WTC11 (cell line): Measurements from ENCODE around the gene CCP110. TPM values are rescaled to one million over a fixed set of nuclear protein-coding genes. Genes with fewer than 3 reads are reported as not detected.

ENCODE experiments used
- ATAC-seq: fragments of 200-7000 bp; cut with Tn5 transposase; 2 replicates; pipeline ENCODE4 v1.10.0; 2021; ENCODE audit warnings: mild to moderate bottlenecking, moderate library complexity
- CTCF ChIA-PET: fragments of 300-600 bp; sonication (Branson Sonifier 250); formaldehyde crosslinking; loops from one replicate; lab custom pipeline; 2021; ENCODE audit warnings: antibody characterized with exemption; lab: Charles Lee
- POLR2A ChIA-PET: fragments of 350-600 bp; sonication (Branson Sonifier 250); formaldehyde crosslinking; loops from one replicate; lab custom pipeline; 2021; ENCODE audit warnings: antibody characterized with exemption; lab: Charles Lee
- DNase-seq: peaks from one replicate; pipeline ENCODE4 v3.0.0; 2021; ENCODE audit warnings: low spot score
- H3K27ac Mint-ChIP-seq: 2 replicates; pipeline ENCODE4 v1.8.0; 2021; ENCODE audit warnings: mixed read lengths
- H3K27me3 Mint-ChIP-seq: 2 replicates; pipeline ENCODE4 v1.8.0; 2021; ENCODE audit warnings: low read depth, mild to moderate bottlenecking, moderate library complexity, mixed read lengths
- H3K36me3 Mint-ChIP-seq: 2 replicates; pipeline ENCODE4 v1.8.0; 2021; ENCODE audit warnings: mixed read lengths
- H3K4me1 Mint-ChIP-seq: 2 replicates; pipeline ENCODE4 v1.8.0; 2022; ENCODE audit warnings: mixed read lengths
- H3K4me3 Mint-ChIP-seq: 2 replicates; pipeline ENCODE4 v1.8.0; 2021; ENCODE audit warnings: mild to moderate bottlenecking, moderate library complexity, mixed read lengths
- H3K9me3 Mint-ChIP-seq: 2 replicates; pipeline ENCODE4 v1.8.0; 2021; ENCODE audit warnings: mixed read lengths
- ARID4B ChIP-seq: sonication (generic); formaldehyde crosslinking; IDR thresholded peaks from 2 replicates; pipeline ENCODE4 v1.8.0; 2023; ENCODE audit warnings: missing genetic modification reagents, mild to moderate bottlenecking, borderline replicate concordance
- CBFB ChIP-seq: sonication (generic); formaldehyde crosslinking; IDR thresholded peaks from 2 replicates; pipeline ENCODE4 v1.8.1; 2022; ENCODE audit warnings: mild to moderate bottlenecking, low read depth, missing genetic modification reagents
- CREM ChIP-seq: sonication (generic); formaldehyde crosslinking; IDR thresholded peaks from 2 replicates; pipeline ENCODE4 v1.8.1; 2022; ENCODE audit warnings: mild to moderate bottlenecking, missing genetic modification reagents, moderate library complexity
- ETV6 ChIP-seq: sonication (generic); formaldehyde crosslinking; IDR thresholded peaks from 2 replicates; pipeline ENCODE4 v1.8.1; 2022; ENCODE audit warnings: mild to moderate bottlenecking, missing genetic modification reagents
- GRHL2 ChIP-seq: fragments of 250-450 bp; sonication (Bioruptor Pico); IDR thresholded peaks from 2 replicates; pipeline ENCODE4 v1.8.0; 2022; ENCODE audit warnings: mild to moderate bottlenecking, moderate library complexity; ENCODE audit not compliant: insufficient replicate concordance, severe bottlenecking
- MYBL2 ChIP-seq: sonication (generic); formaldehyde crosslinking; IDR thresholded peaks from 2 replicates; pipeline ENCODE4 v1.8.1; 2023; ENCODE audit warnings: mild to moderate bottlenecking, moderate library complexity, missing genetic modification reagents
- NR3C1 ChIP-seq: sonication (generic); formaldehyde crosslinking; conservative IDR thresholded peaks from 2 replicates; pipeline ENCODE4 v1.8.1; 2023; ENCODE audit warnings: low read depth, mild to moderate bottlenecking, missing genetic modification reagents
- RORB ChIP-seq: fragments of 250-450 bp; sonication (Bioruptor Pico); IDR thresholded peaks from 2 replicates; pipeline ENCODE4 v1.9.0; 2021; ENCODE audit warnings: mild to moderate bottlenecking
- SMAD3 ChIP-seq: sonication (generic); formaldehyde crosslinking; IDR thresholded peaks from 2 replicates; pipeline ENCODE4 v1.8.0; 2022; ENCODE audit warnings: missing genetic modification reagents, mild to moderate bottlenecking, borderline replicate concordance
- USF1 ChIP-seq: sonication (generic); formaldehyde crosslinking; IDR thresholded peaks from 2 replicates; pipeline ENCODE4 v1.8.0; 2022; ENCODE audit warnings: mild to moderate bottlenecking, missing genetic modification reagents
- ZNF138 ChIP-seq: sonication (generic); formaldehyde crosslinking; conservative IDR thresholded peaks from 2 replicates; pipeline ENCODE4 v1.8.1; 2022; ENCODE audit warnings: mild to moderate bottlenecking, moderate library complexity, missing genetic modification reagents
- ZNF317 ChIP-seq: sonication (generic); formaldehyde crosslinking; IDR thresholded peaks from 2 replicates; pipeline ENCODE4 v1.8.1; 2023; ENCODE audit warnings: low read depth, mild to moderate bottlenecking, moderate library complexity, missing genetic modification reagents, borderline replicate concordance
- total RNA-seq: library from RNA; stranded (reverse); gene quantifications from 3 replicates; pipeline ENCODE4 v1.2.3, GENCODE V29; 2021
- TF ChIP-seq, protein P1 (sequence below): fragments of 250-450 bp; sonication (Bioruptor Pico); IDR thresholded peaks from 2 replicates; pipeline ENCODE4 v1.9.0; 2021; ENCODE audit warnings: moderate library complexity, mild to moderate bottlenecking, inconsistent platforms, borderline replicate concordance
- TF ChIP-seq, protein P2 (sequence below): sonication (generic); formaldehyde crosslinking; IDR thresholded peaks from 2 replicates; pipeline ENCODE4 v1.8.0; 2022; ENCODE audit warnings: mild to moderate bottlenecking, missing genetic modification reagents
- TF ChIP-seq, protein P3 (sequence below): sonication (generic); formaldehyde crosslinking; IDR thresholded peaks from 2 replicates; pipeline ENCODE4 v1.8.0; 2022; ENCODE audit warnings: missing genetic modification reagents
- TF ChIP-seq, protein P4 (sequence below): fragments of 250-450 bp; sonication (Bioruptor Pico); IDR thresholded peaks from 2 replicates; pipeline ENCODE4 v1.9.0; 2021; ENCODE audit warnings: mild to moderate bottlenecking
- TF ChIP-seq, protein P5 (sequence below): sonication (generic); formaldehyde crosslinking; IDR thresholded peaks from 2 replicates; pipeline ENCODE4 v1.8.1; 2023; ENCODE audit warnings: mild to moderate bottlenecking, missing genetic modification reagents
- TF ChIP-seq, protein P6 (sequence below): sonication (generic); formaldehyde crosslinking; IDR thresholded peaks from 2 replicates; pipeline ENCODE4 v1.8.1; 2023; ENCODE audit warnings: mild to moderate bottlenecking, missing genetic modification reagents, moderate library complexity

CCP110 gene
- total RNA-seq, 1 experiment from 2014 or later = 23.9 TPM

- no peak for ATAC-seq
- H3K27ac Mint-ChIP-seq = no peak overlapping the region
- POLR2A ChIA-PET = no interaction called here
- H3K4me1 Mint-ChIP-seq = peaks cover 30% of the 10 kb centered on the region
- CTCF ChIA-PET = interaction anchor here (1.6 kb wide), 1 partner anchor 39 kb away, joined by 5 read pairs; no protein-coding TSS in a partner anchor
- DNase-seq = no peak
- H3K27me3 Mint-ChIP-seq = peaks cover 6% of the 10 kb centered on the region; the same call in 1 of the 2 replicates
- H3K9me3 Mint-ChIP-seq = no peaks in the 10 kb centered on the region
- TF ChIP-seq, protein P1, sequence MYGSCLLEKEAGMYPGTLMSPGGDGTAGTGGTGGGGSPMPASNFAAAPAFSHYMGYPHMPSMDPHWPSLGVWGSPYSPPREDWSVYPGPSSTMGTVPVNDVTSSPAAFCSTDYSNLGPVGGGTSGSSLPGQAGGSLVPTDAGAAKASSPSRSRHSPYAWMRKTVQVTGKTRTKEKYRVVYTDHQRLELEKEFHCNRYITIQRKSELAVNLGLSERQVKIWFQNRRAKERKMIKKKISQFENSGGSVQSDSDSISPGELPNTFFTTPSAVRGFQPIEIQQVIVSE (CRISPR knock-in tag) = no peak
- TF ChIP-seq ZNF317 (CRISPR knock-in tag) = no peak
- TF ChIP-seq, protein P2, sequence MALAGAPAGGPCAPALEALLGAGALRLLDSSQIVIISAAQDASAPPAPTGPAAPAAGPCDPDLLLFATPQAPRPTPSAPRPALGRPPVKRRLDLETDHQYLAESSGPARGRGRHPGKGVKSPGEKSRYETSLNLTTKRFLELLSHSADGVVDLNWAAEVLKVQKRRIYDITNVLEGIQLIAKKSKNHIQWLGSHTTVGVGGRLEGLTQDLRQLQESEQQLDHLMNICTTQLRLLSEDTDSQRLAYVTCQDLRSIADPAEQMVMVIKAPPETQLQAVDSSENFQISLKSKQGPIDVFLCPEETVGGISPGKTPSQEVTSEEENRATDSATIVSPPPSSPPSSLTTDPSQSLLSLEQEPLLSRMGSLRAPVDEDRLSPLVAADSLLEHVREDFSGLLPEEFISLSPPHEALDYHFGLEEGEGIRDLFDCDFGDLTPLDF = no peak
- TF ChIP-seq GRHL2 (CRISPR knock-in tag) = no peak
- no peak for TF ChIP-seq ZNF138 (CRISPR knock-in tag)
- TF ChIP-seq CBFB (CRISPR knock-in tag) = no peak
- TF ChIP-seq, protein P3, sequence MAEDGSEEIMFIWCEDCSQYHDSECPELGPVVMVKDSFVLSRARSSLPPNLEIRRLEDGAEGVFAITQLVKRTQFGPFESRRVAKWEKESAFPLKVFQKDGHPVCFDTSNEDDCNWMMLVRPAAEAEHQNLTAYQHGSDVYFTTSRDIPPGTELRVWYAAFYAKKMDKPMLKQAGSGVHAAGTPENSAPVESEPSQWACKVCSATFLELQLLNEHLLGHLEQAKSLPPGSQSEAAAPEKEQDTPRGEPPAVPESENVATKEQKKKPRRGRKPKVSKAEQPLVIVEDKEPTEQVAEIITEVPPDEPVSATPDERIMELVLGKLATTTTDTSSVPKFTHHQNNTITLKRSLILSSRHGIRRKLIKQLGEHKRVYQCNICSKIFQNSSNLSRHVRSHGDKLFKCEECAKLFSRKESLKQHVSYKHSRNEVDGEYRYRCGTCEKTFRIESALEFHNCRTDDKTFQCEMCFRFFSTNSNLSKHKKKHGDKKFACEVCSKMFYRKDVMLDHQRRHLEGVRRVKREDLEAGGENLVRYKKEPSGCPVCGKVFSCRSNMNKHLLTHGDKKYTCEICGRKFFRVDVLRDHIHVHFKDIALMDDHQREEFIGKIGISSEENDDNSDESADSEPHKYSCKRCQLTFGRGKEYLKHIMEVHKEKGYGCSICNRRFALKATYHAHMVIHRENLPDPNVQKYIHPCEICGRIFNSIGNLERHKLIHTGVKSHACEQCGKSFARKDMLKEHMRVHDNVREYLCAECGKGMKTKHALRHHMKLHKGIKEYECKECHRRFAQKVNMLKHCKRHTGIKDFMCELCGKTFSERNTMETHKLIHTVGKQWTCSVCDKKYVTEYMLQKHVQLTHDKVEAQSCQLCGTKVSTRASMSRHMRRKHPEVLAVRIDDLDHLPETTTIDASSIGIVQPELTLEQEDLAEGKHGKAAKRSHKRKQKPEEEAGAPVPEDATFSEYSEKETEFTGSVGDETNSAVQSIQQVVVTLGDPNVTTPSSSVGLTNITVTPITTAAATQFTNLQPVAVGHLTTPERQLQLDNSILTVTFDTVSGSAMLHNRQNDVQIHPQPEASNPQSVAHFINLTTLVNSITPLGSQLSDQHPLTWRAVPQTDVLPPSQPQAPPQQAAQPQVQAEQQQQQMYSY (CRISPR knock-in tag) = no peak
- TF ChIP-seq CREM (CRISPR knock-in tag) = no peak
- TF ChIP-seq SMAD3 (CRISPR knock-in tag) = no peak
- no peak for TF ChIP-seq NR3C1 (CRISPR knock-in tag)
- TF ChIP-seq MYBL2 (CRISPR knock-in tag) = no peak
- TF ChIP-seq ETV6 (CRISPR knock-in tag) = no peak
- TF ChIP-seq, protein P4, sequence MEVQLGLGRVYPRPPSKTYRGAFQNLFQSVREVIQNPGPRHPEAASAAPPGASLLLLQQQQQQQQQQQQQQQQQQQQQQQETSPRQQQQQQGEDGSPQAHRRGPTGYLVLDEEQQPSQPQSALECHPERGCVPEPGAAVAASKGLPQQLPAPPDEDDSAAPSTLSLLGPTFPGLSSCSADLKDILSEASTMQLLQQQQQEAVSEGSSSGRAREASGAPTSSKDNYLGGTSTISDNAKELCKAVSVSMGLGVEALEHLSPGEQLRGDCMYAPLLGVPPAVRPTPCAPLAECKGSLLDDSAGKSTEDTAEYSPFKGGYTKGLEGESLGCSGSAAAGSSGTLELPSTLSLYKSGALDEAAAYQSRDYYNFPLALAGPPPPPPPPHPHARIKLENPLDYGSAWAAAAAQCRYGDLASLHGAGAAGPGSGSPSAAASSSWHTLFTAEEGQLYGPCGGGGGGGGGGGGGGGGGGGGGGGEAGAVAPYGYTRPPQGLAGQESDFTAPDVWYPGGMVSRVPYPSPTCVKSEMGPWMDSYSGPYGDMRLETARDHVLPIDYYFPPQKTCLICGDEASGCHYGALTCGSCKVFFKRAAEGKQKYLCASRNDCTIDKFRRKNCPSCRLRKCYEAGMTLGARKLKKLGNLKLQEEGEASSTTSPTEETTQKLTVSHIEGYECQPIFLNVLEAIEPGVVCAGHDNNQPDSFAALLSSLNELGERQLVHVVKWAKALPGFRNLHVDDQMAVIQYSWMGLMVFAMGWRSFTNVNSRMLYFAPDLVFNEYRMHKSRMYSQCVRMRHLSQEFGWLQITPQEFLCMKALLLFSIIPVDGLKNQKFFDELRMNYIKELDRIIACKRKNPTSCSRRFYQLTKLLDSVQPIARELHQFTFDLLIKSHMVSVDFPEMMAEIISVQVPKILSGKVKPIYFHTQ (CRISPR knock-in tag) = no peak
- TF ChIP-seq, protein P5, sequence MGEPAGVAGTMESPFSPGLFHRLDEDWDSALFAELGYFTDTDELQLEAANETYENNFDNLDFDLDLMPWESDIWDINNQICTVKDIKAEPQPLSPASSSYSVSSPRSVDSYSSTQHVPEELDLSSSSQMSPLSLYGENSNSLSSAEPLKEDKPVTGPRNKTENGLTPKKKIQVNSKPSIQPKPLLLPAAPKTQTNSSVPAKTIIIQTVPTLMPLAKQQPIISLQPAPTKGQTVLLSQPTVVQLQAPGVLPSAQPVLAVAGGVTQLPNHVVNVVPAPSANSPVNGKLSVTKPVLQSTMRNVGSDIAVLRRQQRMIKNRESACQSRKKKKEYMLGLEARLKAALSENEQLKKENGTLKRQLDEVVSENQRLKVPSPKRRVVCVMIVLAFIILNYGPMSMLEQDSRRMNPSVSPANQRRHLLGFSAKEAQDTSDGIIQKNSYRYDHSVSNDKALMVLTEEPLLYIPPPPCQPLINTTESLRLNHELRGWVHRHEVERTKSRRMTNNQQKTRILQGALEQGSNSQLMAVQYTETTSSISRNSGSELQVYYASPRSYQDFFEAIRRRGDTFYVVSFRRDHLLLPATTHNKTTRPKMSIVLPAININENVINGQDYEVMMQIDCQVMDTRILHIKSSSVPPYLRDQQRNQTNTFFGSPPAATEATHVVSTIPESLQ (CRISPR knock-in tag) = no peak
- no peak for TF ChIP-seq ARID4B
- TF ChIP-seq, protein P6, sequence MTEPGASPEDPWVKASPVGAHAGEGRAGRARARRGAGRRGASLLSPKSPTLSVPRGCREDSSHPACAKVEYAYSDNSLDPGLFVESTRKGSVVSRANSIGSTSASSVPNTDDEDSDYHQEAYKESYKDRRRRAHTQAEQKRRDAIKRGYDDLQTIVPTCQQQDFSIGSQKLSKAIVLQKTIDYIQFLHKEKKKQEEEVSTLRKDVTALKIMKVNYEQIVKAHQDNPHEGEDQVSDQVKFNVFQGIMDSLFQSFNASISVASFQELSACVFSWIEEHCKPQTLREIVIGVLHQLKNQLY (CRISPR knock-in tag) = no peak
- no peak for TF ChIP-seq USF1 (CRISPR knock-in tag)
- no peak for TF ChIP-seq RORB (CRISPR knock-in tag)
- no peak overlapping the region for H3K4me3 Mint-ChIP-seq
- H3K36me3 Mint-ChIP-seq = 0 out of 2 replicates have a peak, but pooled peaks cover 5% of the 10 kb centered on the region
Observed at GRCh38 chr16:19486750-19487325, 36.9 kb upstream of the CCP110 start.
